Neural progenitor cell (in vitro differentiated cells): Measurements from ENCODE around the gene PLEKHG1.

Experiments
- CTCF ChIP-seq: fragments of 200-600 bp; sonication (generic); IDR thresholded peaks from 2 replicates; pipeline ENCODE4 v1.5.1; 2017; ENCODE audit warnings: antibody characterized with exemption, mild to moderate bottlenecking
- EZH2 ChIP-seq: fragments of 200-600 bp; sonication (generic); IDR thresholded peaks from 2 replicates; pipeline ENCODE4 v1.6.1; 2017; ENCODE audit warnings: antibody characterized with exemption, mild to moderate bottlenecking, moderate library complexity
- EZH2phosphoT487 ChIP-seq: fragments of 200-600 bp; sonication (generic); IDR thresholded peaks from 2 replicates; pipeline ENCODE4 v1.6.1; 2017; ENCODE audit warnings: antibody characterized with exemption

GRCh38 chr6:150589852-150590251, 9.8 kb upstream of the PLEKHG1 start:
- TF ChIP-seq CTCF (no peak), EZH2 (no peak), EZH2phosphoT487 (no peak)
